Nucleus accumbens (tissue), 56 donors: Measurements from ENCODE around the gene CKLF.
"Not testable (repeated sequence)": the region's sequence is repeated elsewhere in the genome, so short reads cannot be mapped to it uniquely, and the experiment has no call there.

ENCODE experiments used
- DNase-seq, 56 donors: peaks; one replicate each; lab custom pipeline; 2025; lab: John Stamatoyannopoulos, UW

Gene CKLF

DNA sequence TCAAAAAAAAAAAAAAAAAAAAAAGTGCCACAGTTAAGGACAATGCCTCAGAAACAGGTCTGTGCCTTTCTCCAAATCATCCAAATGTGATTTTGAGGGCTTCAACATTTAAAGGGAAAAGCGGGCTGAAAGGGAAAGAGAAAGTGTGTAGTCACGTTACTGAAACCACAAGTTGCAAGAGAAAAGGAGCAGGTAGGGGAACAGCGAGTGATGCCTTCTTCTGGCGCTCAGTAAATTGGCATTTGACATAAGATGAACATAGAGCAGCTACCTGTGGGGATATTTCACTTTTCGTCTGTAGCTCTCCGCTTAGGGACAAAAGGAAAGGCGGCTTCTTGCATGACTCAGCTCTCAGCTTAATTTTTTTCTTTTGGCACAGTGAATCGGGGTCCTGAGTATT lies 37.9 kb downstream of the CKLF start:
- no peak for DNase-seq

DNA sequence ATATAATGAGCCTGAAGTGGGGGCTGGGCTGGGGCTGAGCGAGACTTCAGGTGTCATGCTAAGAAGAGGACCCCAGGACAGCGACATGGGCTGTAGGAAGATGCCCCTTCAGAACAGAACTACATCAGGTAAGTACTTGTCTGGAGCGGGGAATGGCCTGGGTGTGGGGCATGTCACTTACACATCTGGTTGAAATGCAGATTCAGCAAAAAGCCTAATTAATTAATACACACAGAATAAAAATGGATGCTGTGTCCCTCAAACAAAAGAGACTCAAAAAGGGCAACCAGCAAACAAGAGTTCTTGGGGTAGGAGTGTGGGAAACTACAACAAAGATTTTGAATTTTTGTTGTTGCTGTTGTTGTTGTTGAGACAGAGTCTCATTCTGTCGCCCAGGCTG lies 38.6 kb downstream of the CKLF start:
- no peak for DNase-seq

DNA sequence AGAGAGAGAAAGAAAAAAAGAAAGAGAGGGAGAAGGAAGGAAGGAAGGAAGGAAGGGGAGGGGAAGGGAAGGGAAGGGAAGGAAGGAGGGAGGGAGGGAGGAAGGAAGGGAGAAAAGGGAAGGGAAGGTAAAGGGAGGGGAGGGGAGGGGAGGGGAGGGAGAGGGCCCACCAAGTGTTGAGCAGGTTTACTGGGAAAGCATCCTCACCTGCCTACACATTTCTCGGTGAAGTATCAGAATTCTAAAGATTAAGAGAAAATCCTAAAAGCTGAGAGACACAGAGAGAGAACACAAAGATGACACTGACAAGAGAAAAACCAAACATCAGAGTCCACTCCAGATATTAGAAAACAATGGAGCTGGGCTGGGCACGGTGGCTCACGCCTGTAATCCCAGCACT lies 39.9 kb downstream of the CKLF start:
- no peak for DNase-seq

DNA sequence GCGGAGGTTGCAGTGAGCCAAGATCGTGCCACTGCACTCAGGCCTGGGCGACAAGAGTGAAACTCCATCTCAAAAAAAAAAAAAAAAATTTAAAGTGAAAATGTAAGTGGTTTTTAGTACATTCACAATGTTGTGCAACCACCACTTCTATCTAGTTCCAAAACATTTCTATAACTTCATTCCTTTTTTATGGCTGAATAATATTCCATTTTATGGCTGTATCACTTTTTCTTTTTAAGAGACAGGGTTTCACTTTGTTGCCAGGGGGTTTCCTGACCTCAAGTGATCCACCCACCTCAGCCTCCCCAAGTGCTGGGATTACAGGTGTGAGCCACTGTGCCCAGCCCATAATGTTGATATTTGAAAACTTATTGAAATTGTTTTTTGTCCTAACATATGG lies 40.4 kb downstream of the CKLF start:
- no peak for DNase-seq

DNA sequence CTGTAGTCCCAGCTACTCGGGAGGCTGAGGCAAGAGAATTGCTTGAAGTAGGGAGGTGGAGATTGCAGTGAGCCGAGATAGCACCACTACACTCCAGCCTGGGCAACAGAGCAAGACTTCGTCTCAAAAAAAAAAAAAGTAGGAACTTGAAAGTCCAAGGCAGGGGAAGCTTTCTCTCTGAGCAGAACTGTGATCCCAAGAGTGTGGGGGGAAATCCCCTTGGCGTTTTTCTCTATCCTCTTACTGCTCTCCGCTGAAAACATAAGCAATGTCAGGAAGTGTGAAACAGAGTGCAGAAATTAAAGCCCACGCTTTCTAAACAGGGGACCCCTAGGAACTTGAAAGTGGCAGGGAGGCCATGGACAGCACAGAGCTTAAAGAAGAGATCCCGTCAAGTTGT lies 42.4 kb downstream of the CKLF start:
- DNase-seq: no peak

DNA sequence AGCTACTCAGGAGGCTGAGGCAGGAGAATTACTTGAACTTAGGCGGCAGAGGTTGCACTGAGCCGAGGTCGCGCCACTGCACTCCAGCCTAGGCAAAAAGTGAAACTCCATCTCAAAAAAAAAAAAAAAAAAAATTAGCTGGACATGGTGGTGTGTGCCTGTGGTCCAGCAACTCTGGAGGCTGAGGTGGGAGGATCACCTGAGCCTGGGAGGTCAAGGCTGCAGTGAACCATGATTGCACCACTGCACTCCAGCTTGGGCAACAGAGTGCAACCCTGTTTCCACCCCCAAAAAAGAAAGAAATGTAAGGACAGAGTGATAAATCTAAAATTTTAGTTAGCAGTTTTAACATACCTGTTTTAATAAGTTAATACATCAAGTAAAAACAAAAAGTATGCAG lies 44.2 kb downstream of the CKLF start:
- DNase-seq: not testable (repeated sequence)

DNA sequence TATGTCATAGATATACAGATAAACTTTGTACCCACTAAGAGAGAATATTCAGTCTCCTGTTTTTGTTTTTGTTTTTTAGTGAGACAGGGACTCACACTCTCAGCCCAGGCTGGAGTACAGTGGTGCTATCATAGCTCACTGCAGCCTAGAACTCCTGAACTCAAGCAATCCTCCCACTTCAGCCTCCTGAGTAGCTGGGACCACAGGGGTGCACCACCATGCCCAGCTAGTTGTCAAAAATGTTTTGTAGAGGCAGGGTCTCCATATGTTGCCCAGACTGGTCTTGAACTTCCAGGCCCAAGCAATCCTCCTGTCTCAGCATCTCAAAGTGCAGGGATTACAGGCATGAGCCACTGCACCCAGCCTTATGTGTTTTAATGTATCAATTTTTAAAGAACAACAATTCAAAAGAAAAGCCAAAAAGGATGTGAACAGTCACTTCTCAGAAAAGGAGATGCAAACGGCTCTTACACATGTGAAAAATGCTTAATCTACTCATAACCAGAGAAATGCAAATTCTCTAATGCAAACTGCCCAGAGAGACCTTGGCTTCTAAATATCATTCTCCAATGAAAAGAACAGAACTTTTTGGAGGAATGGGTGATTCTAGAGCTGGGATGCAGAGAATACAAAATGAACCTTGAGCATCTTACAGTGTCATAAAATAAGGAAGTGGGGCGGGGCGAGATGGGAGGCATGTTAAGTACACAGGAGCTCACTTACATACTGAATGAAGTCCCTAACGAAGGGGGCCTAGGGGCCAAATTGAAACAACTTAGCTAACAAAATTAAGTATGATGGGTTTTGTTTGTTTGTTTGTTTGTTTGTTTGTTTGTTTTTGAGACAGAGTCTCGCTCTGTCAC lies 44.8 kb downstream of the CKLF start:
- no peak for DNase-seq

DNA sequence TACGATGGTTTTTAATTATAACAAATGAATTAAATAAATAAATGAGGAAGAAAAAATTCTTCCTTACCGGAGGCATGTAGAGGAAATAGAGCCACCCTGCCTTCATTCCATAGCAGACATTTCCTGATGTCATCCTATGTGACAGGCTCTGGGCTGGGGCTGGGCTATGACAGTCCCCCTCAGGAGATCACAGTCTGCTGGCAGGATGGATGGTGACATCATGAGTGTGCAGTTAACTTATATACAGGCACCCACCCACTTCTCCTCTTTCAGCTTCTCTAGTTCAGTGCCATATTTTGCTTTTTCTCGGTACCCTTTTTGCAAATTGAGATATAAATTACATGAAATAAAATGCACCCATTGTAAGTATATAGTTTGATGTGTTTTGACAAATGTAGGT lies 45.7 kb downstream of the CKLF start:
- DNase-seq: no peak

DNA sequence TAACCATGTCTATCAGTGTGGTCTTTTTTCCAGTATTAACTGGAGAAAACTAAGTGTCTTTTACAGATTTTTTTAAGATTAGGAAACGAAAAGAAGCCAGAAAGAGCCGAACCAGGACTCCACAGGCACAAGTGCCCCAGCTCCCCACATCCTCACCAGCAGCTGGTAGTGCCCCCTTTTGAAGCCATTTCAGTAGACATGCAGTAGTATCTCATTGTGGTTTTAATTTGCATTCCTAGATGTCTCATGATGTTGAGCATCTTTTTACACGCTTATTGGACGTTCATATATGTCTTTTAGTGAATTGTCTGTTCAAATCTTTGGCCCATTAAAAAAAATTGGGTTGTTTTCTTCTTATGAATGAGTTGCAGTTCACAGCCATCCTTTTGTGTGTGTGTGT lies 47.4 kb downstream of the CKLF start:
- no peak for DNase-seq

DNA sequence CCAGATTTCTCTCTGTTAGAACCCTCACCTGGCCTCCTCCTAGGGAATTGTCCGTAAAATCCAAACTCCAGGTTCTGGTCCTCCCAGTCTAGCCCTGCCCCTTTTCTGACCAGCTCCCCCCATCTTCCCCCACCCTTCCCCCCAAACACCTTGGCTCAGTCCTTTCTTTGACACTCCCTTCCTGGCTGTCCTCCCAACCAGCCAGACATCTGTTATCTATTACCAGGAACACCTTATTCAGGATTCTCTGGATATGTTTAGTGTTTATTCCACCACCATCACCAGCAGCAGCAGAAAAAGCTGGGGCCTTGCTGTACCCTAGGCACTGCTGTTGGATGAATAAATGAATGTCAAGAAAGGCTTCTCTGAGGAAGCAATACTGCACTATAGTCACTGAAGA lies 48.1 kb downstream of the CKLF start:
- no peak for DNase-seq

DNA sequence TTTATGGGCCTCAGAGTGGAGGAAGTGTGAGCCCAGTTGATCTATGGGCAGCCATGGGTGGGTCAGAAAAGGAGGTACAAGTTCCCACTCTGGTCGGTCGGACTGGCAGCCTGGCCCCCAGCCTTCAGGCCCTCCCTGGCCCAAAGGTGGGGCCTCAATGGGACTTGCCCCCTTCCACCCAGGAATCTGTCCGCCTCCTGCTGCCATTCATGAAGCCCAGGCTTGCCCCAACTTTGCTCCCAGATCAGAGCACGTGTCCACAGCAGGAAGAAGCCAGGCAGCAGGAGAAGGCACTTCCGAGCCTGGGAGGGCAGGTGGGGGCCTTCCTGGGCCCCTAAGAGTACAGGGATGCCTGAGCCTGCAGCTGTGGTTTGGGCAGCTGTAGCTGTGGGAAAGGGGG lies 49.1 kb downstream of the CKLF start:
- DNase-seq: no peak

DNA sequence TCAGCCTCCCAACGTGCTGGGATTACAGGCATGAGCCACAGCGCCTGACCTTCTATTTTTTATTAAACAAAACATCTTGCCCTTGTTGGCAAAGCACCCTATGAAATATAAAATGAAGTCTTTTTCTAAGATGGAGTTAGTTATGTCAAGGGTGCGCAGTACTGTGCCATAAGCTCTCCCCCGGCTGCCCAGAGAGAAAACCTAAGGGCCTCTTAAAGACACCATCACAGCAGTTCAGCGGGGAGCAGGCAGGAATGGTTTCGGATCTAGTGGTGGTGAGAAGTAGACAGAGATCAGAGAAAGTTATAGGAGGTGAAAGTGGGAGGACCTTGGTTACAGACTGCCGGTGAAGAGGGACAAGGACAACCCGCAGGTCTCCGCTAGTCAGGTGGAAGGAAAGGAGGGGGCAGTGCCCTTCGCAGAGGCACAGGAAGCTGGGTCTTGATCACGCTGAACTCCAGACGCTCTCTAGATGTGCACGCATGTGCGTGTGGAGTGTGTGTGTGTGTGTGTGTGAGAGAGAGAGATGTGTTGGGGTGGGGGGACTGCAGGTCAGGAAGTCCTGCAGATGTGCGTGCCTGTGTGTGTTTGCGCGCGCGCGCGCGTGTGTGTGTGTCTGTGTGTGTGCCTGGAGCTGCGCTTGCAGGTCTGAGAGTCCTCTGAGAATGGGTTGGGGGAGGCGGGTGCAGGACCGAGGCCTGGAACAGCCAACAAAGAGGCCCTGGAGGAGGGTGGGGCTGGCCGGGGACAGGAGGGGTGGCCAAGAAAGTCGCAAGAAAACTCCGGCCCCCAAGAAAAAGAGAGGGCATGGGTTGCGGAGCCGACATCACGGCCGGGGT lies 51.4 kb downstream of the CKLF start:
- DNase-seq: peak in 18 of 56 donors; percentile 14 to 55 (median 29)

DNA sequence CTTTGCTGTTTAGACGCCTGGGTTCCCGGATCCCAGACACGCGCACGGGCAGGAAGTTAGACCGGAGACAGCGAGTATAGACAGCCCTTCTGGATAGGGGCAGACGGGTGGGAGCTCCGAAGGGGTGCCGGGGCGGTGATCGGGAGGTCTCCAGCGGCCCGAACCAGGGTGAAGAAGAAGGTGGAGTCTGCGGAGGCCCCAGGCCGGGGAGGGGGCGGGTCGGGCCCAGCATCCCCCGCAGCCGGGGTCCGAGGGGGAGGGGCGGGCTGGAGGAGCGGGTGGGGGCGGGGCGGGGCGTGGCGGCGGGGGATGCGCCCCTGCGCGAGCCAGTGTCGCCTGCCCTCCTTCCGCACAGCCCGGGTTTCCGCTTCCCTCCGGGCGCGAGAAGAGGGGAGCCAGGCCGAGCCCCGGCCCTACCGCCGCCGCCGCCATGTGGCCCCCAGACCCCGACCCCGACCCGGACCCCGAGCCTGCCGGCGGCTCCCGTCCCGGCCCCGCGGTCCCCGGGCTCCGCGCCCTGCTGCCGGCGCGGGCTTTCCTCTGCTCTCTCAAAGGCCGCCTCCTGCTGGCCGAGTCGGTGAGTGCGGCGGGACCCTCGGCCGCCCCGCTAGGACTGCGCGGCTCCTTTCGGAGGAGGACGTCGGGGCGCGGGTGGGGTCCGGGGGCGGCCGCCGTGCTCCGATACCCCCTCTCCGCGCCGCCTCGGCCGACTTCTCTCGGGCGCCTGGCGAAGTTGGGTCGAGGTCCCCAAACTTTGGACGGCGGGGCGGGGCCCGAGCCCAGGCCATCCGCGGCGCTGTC lies 52.2 kb downstream of the CKLF start, which contains the start of gene CMTM3:
CMTM3 (plus strand) TSS at position 329 of the 801 bp plus-strand sequence; CDS start at position 431, 102 bp downstream.
- DNase-seq: peak in 19 of 56 donors; percentile 18 to 73 (median 43)

DNA sequence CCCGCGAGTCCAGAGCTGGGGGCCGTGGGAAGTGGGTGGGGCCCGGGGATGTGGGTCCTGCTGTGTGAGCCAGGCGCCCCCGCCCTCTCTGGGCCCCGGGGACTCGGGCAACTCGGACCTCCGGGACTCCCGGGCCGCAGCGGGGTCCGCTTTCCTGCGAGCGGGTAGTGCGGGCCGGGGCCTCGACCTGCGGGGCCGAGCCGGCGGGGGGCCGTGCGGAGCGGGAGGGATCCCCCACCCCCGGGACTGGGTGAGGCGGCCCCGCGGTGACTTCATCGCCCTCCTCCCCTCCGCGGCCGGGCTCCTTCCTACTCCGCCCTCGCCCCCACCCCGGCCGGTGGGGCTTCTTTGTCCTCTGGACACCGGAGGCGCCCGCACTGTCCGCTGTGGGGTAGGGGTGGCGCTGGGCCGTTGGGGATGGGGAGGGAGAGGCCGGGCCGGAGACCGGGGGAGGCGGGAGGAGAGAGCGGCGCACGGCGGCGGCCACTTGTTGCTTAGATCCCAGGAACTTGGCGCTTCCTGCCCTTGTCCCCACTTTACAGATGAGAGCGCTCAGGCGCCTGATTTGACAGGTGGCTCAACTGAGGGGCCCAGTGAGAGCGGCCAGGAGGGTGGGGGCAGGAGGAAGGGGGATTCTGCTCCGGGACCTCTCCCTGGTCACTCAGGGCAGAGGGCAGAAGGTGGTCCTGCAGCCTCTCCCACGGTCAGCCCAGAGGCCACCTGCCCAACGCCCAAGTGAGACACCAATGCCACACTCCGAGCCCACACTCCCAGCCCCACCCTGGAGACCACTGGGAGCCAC lies 53.0 kb downstream of the CKLF start:
- DNase-seq: peak in 9 of 56 donors; percentile 8 to 73 (median 21)

DNA sequence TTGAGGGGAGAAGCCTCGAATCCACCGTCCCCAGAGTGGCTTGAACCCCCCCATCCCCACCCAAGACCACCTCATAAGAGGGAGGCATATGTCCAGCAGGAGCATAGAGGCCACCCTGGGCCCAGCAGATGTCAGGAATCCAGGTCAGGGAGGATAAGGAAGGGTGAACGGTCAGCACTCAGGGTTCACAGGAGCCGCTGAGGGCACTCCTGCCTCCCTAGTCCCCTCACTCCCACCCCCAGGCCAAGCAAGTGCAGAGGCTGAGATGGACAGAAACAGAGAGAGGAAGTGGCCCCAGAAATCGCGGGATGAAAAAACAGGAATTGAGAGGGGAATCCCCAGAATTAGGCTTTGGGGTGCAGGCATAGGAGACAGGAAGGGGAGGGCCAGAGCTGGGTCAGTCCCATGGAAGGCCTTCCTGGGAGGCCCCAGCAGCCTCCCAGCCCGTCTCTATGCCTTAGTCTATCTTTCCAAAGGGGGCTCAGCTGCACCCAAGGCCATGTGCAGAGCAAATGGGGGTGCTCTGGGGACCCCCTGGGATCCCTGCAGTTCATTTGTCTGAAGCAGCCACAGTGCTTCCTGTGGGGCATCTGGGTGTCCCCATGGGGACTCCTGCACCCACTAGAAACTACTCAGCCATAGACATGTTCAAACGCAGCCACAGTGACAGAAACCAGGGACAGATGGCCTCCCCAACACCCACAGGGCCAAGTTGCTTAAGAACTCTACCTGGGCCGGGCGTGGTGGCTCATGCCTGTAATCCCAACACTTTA lies 53.8 kb downstream of the CKLF start:
- peak in 4 of 56 donors; percentile 10 to 16 (median 13) for DNase-seq

DNA sequence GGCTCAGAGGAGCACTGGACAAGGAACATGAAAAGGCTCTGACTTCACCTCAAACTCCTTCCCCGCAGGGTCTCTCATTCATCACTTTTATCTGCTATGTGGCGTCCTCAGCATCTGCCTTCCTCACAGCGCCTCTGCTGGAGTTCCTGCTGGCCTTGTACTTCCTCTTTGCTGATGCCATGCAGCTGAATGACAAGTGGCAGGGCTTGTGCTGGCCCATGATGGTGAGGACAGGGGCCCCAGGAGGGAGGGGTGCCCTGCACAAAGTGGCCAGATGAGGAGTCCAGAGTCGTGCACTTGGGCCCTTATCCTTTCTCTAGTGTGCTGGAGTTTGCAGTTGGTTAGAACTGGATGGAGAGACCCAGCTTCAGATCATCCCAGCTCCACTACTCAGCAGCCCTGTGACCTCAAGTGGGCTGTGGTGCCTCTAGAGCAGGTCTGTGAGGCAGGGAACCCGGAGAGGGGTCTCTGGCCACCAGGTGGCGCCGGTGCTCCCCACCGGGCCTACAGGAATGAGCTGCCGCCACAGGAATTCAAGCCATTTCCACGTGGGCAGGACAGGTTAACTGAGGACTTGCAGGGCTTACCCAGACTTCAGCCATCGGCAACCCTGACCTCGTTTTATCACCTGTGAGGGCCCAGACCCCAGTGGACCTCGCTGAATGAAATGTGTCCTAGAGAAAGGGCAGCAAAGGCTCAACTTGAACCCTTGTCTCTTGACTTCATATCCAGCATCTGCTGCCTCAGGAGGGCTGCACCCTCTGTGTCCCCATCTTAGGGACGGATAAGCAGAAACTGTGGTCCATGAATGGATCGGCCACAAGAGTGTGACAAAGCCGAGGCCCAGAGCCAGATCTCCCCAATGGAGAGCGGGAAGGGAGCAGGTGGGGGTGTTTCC lies 56.1 kb downstream of the CKLF start:
- peak in 49 of 56 donors; percentile 13 to 88 (median 58) for DNase-seq

DNA sequence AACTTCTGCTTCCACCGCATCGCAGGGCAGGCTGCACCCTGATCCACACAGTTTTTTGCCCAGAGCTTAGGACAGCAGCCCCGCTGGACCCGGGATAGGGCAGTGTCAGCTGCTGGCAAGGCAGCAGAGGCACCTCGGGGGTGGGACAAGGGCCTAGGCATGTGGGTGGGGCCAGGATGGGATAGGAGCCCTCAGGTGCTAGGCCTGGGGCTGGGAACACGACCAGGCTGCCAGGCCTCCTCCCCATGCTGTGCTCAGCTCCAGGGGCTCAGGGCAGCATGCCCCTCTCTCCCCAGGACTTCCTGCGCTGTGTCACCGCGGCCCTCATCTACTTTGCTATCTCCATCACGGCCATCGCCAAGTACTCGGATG lies 56.7 kb downstream of the CKLF start:
- no peak for DNase-seq
